HepG2 (cell line): ENCODE data around the gene CTNNA2. TPM values are rescaled to one million over a fixed set of nuclear protein-coding genes. Genes with fewer than 3 reads are reported as not detected.

Source experiments
- ATAC-seq: fragments of 200-7000 bp; cut with Tn5 transposase; 3 replicates; pipeline ENCODE4 v1.9.1; 2020; ENCODE audit warnings: mild to moderate bottlenecking, moderate library complexity
- BruUV-seq: library from RNA; stranded (reverse); fragments of 400-500 nt; replicated peaks from 2 replicates; lab custom pipeline; 2021; lab: Mats Ljungman, UMichigan
- CTCF ChIA-PET: fragments of 300-600 bp; formaldehyde crosslinking; extraction: SDS; loops from one replicate; lab custom pipeline; 2021; ENCODE audit warnings: low total read pairs, inconsistent platforms, low intra/inter-chr PET ratio; lab: Yijun Ruan, JAX
- POLR2A ChIA-PET: fragments of 350-600 bp; sonication (Branson Sonifier 250); formaldehyde crosslinking; loops from one replicate; lab custom pipeline; 2020; ENCODE audit warnings: antibody characterized with exemption, inconsistent platforms; lab: Yijun Ruan, JAX
- DNase-seq: peaks from one replicate; pipeline ENCODE4 v3.0.0-alpha.2; 2015; ENCODE audit warnings: low spot score
- FAIRE-seq: peaks from 3 replicates; lab custom pipeline; 2011; peaks lifted over from hg19 to GRCh38; lab: Jason Lieb, UNC
- H2AFZ ChIP-seq: one replicate; pipeline ENCODE4 v1.6.1; 2011; ENCODE audit warnings: low read length, inconsistent platforms
- H3K27ac ChIP-seq: fragments of 300-600 bp; 3 replicates; pipeline ENCODE4 v1.8.0; 2011; ENCODE audit warnings: mixed run types, mild to moderate bottlenecking, mixed read lengths, low read length, inconsistent platforms; ENCODE audit not compliant: insufficient read depth; ENCODE audit errors: extremely low read length
- H3K27me3 ChIP-seq, 2 experiments: fragments of 200-600 bp in 1 of 2; 2 replicates in 1 of 2; 3 replicates in 1 of 2; pipeline versions ENCODE4 v1.6.0 to v1.8.0; 2011; ENCODE audit warnings: low read length in 2 of 2, mild to moderate bottlenecking in 2 of 2, moderate library complexity in 2 of 2, inconsistent platforms in 1 of 2; ENCODE audit not compliant: insufficient read depth in 2 of 2, control insufficient read depth in 1 of 2
- H3K36me3 ChIP-seq, 2 experiments: fragments of 200-600 bp in 1 of 2; replicated peaks in 1 of 2; 2 replicates in 1 of 2; 3 replicates in 1 of 2; pipeline versions ENCODE4 v1.5.1 to v1.8.0; 2011; ENCODE audit warnings: low read length in 2 of 2, inconsistent platforms in 1 of 2; ENCODE audit not compliant: insufficient read depth in 2 of 2, control insufficient read depth in 1 of 2
- H3K4me1 ChIP-seq: 2 replicates; pipeline ENCODE4 v1.5.1; 2012; ENCODE audit warnings: low read length, inconsistent platforms; ENCODE audit not compliant: insufficient read depth
- H3K4me2 ChIP-seq: 2 replicates; pipeline ENCODE4 v1.6.0; 2011; ENCODE audit warnings: low read depth, low read length, inconsistent platforms
- H3K4me3 ChIP-seq, 3 experiments: fragments of 200-600 bp in 1 of 3; sonication (generic), shearing (Covaris generic) in 1 of 3; replicated peaks in 1 of 3; 2 replicates each; pipeline ENCODE4 v1.5.1; 2011 to 2016; ENCODE audit warnings: low read length in 3 of 3, inconsistent platforms in 2 of 3, low read depth in 2 of 3, mild to moderate bottlenecking in 2 of 3, control low read depth in 1 of 3, mixed read lengths in 1 of 3; ENCODE audit not compliant: insufficient read depth in 1 of 3
- H3K79me2 ChIP-seq: one replicate; pipeline ENCODE4 v1.6.1; 2011; ENCODE audit warnings: low read length, inconsistent platforms; ENCODE audit not compliant: insufficient read depth
- H3K9ac ChIP-seq: 2 replicates; pipeline ENCODE4 v1.6.0; 2011; ENCODE audit warnings: mild to moderate bottlenecking, low read depth, low read length, inconsistent platforms; ENCODE audit not compliant: insufficient read depth
- H3K9me3 ChIP-seq: 2 replicates; pipeline ENCODE4 v1.5.1; 2012; ENCODE audit warnings: mild to moderate bottlenecking, low read length
- H4K20me1 ChIP-seq: 2 replicates; pipeline ENCODE4 v1.6.0; 2011; ENCODE audit warnings: inconsistent platforms, mild to moderate bottlenecking, low read length, moderate library complexity; ENCODE audit not compliant: insufficient read depth
- ARID2 ChIP-seq: sonication (generic); formaldehyde crosslinking; IDR thresholded peaks from 2 replicates; pipeline ENCODE4 v1.8.1; 2022; ENCODE audit warnings: mild to moderate bottlenecking, missing genetic modification reagents, borderline replicate concordance
- ARNT ChIP-seq: fragments of 450-650 bp; IDR thresholded peaks from 2 replicates; pipeline ENCODE4 v1.6.1; 2017
- CC2D1A ChIP-seq: sonication (generic); formaldehyde crosslinking; IDR thresholded peaks from 2 replicates; pipeline ENCODE4 v1.8.1; 2023; ENCODE audit warnings: mild to moderate bottlenecking, missing genetic modification reagents
- CEBPG ChIP-seq: IDR thresholded peaks from 2 replicates; pipeline ENCODE4 v1.6.1; 2016
- FUBP1 ChIP-seq: sonication (generic); formaldehyde crosslinking; IDR thresholded peaks from 2 replicates; pipeline ENCODE4 v1.5.1; 2020; ENCODE audit warnings: missing genetic modification reagents, mild to moderate bottlenecking, borderline replicate concordance
- MYNN ChIP-seq: sonication (generic); formaldehyde crosslinking; IDR thresholded peaks from 2 replicates; pipeline ENCODE4 v1.4.0; 2020; ENCODE audit warnings: mild to moderate bottlenecking, low read depth, missing genetic modification reagents
- NR2C2 ChIP-seq: sonication (generic); formaldehyde crosslinking; IDR thresholded peaks from 2 replicates; pipeline ENCODE4 v1.4.0; 2020; ENCODE audit warnings: missing genetic modification reagents, mild to moderate bottlenecking, moderate library complexity, borderline replicate concordance
- YY1 ChIP-seq: IDR thresholded peaks from 2 replicates; pipeline ENCODE4 v1.6.1; 2011; ENCODE audit warnings: low read length, low read depth, moderate library complexity, mild to moderate bottlenecking; ENCODE audit not compliant: insufficient read depth, insufficient replicate concordance
- ZBTB33 ChIP-seq: sonication (generic); formaldehyde crosslinking; IDR thresholded peaks from 2 replicates; pipeline ENCODE4 v1.4.0; 2020; ENCODE audit warnings: missing genetic modification reagents
- ZNF180 ChIP-seq: sonication (generic); formaldehyde crosslinking; IDR thresholded peaks from 2 replicates; pipeline ENCODE4 v1.4.0; 2020; ENCODE audit warnings: low read depth, missing genetic modification reagents, borderline replicate concordance
- ZNF543 ChIP-seq: sonication (generic); formaldehyde crosslinking; IDR thresholded peaks from 2 replicates; pipeline ENCODE4 v1.4.0; 2020; ENCODE audit warnings: mild to moderate bottlenecking, missing genetic modification reagents
- WGBS: methylation state at CpG from one replicate; pipeline ENCODE4 v1.1.6; 2017; ENCODE audit warnings: low lambda C conversion rate; 5-methylcytosine and 5-hydroxymethylcytosine counted together
- in situ Hi-C: cut with HindIII; loops from 2 replicates; pipeline ENCODE4 v1.10.0; 2017; ENCODE audit warnings: low pct_unique_long_range_greater_than_20kb; ENCODE audit not compliant: extremely low pct_ligation_motif_present
- intact Hi-C: fragments of 100-400 bp; cut with micrococcal nuclease; formaldehyde crosslinking; loops from one replicate; pipeline ENCODE4 v1.10.0; 2022; ENCODE audit not compliant: unreplicated experiment
- polyA plus RNA-seq, 8 experiments: library from polyadenylated mRNA; depleted of rRNA in 3 of 8; stranded (reverse) in 7 of 8; unstranded in 1 of 8; fragments of >200 nt; fragmentation: Illumina TruSeq in 4 of 8; extraction: Trizol in 4 of 8; gene quantifications; 2 replicates each; pipeline versions ENCODE4 v1.2.1 to v1.2.3, GENCODE V29; 2011 to 2016; ENCODE audit warnings: low read depth in 4 of 8, missing spikeins in 1 of 8, mixed read lengths in 1 of 8; ENCODE audit not compliant: insufficient read depth in 1 of 8
- total RNA-seq, 5 experiments: library from RNA; depleted of rRNA; stranded (reverse); fragments of >200 nt; fragmentation: Illumina TruSeq; extraction: Trizol; gene quantifications; 2 replicates each; pipeline ENCODE4 v1.2.3, GENCODE V29; 2016; ENCODE audit warnings: low read depth in 1 of 5

CTNNA2 gene
- total and polyA plus RNA-seq, 2 of the 13 experiments (the other 11 are each of a cell fraction or from before 2014, with no cell fraction given): not detected

GRCh38 chr2:80009211-80009610 lies 496.4 kb downstream of the CTNNA2 start:
- no peak for FAIRE-seq
- no TSS peak for BruUV-seq
- WGBS: 14% methylated on average over 3 of the region's 3 CpGs
- Histone ChIP-seq H3K79me2 (no peaks in the 10 kb centered on the region), H2AFZ (no peak overlapping the region), H3K4me2 (no peak overlapping the region), H3K27me3 (no peaks in the 10 kb centered on the region; a peak in 1 of 5 replicates), H3K36me3 (no peaks in the 10 kb centered on the region), H3K27ac (no peak overlapping the region), H3K9me3 (no peaks in the 10 kb centered on the region), H3K4me3 (no peak overlapping the region), H3K9ac (no peak overlapping the region), H3K4me1 (no peaks in the 10 kb centered on the region), H4K20me1 (no peaks in the 10 kb centered on the region)
- CTCF ChIA-PET: no interaction called here
- intact Hi-C loops: no loop called here
- in situ Hi-C loops: no loop called here
- DNase-seq: no peak
- ATAC-seq: no peak
- TF ChIP-seq CEBPG (no peak), ZNF180 (CRISPR knock-in tag) (no peak), ARID2 (CRISPR knock-in tag) (no peak), ZNF543 (CRISPR knock-in tag) (no peak), CC2D1A (CRISPR knock-in tag) (no peak), NR2C2 (no peak), ARNT (no peak), YY1 (no peak), ZBTB33 (CRISPR knock-in tag) (no peak), MYNN (CRISPR knock-in tag) (no peak), FUBP1 (CRISPR knock-in tag) (no peak)
- POLR2A ChIA-PET: no interaction called here
